Measurements from ENCODE around the gene SPATA45. TPM values are rescaled to one million over a fixed set of nuclear protein-coding genes. Genes with fewer than 3 reads are reported as not detected.
A peak's percentile ranks its signal among the peaks of the same experiment; 100 is the strongest.

The SPATA45 gene
- total and polyA plus RNA-seq, 2 of the 13 experiments (the other 11 are each of a cell fraction or from before 2014, with no cell fraction given) = 0.17 to 0.64 TPM

DNA sequence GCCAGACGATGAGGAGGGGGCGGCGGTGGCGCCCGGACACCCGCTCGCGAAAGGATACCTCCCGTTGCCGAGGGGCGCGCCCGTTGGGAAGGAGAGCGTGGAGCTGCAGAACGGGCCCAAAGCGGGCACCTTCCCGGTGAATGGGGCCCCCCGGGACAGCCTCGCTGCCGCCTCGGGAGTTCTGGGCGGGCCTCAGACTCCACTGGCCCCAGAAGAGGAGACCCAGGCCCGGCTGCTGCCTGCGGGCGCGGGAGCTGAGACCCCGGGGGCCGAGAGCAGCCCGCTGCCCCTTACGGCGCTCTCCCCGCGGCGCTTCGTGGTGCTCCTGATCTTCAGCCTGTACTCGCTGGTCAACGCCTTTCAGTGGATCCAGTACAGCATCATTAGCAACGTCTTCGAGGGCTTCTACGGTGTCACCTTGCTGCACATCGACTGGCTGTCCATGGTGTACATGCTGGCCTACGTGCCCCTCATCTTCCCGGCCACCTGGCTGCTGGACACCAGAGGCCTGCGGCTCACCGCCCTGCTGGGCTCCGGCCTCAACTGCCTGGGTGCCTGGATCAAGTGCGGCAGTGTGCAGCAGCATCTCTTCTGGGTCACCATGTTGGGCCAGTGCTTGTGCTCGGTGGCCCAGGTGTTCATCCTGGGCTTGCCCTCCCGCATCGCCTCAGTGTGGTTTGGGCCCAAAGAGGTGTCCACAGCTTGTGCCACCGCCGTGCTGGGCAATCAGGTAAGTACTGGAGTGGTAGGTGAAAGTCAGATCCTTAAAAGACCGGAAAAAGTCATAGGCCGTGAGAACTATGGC lies 11.2 kb upstream of the SPATA45 start (continued):
- TF ChIP-seq, protein P1, sequence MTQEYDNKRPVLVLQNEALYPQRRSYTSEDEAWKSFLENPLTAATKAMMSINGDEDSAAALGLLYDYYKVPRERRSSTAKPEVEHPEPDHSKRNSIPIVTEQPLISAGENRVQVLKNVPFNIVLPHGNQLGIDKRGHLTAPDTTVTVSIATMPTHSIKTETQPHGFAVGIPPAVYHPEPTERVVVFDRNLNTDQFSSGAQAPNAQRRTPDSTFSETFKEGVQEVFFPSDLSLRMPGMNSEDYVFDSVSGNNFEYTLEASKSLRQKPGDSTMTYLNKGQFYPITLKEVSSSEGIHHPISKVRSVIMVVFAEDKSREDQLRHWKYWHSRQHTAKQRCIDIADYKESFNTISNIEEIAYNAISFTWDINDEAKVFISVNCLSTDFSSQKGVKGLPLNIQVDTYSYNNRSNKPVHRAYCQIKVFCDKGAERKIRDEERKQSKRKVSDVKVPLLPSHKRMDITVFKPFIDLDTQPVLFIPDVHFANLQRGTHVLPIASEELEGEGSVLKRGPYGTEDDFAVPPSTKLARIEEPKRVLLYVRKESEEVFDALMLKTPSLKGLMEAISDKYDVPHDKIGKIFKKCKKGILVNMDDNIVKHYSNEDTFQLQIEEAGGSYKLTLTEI (CRISPR knock-in tag; conservative IDR thresholded peaks at IDR 0.05) = no peak
- TF ChIP-seq ZSCAN31 (CRISPR knock-in tag; IDR thresholded peaks at IDR 0.05; ENCODE audit: low read depth) (no peak; the same call in 1 of the 2 replicates), ZNF7 (CRISPR knock-in tag; IDR thresholded peaks at IDR 0.05) (no peak), ISL2 (CRISPR knock-in tag; IDR thresholded peaks at IDR 0.05) (no peak), NRL (CRISPR knock-in tag; IDR thresholded peaks at IDR 0.05; ENCODE audit: borderline replicate concordance) (no peak), NR2F2 (IDR thresholded peaks at IDR 0.05; ENCODE audit: borderline replicate concordance, low read depth) (no peak), REL (CRISPR knock-in tag; conservative IDR thresholded peaks at IDR 0.05) (no peak), NFRKB (IDR thresholded peaks at IDR 0.05) (no peak), PHF8 (CRISPR knock-in tag; IDR thresholded peaks at IDR 0.05) (peak; percentile 44; the same call in 1 of the 2 replicates), ZNF709 (CRISPR knock-in tag; IDR thresholded peaks at IDR 0.05) (peak; percentile 80; the same call in 1 of the 2 replicates), ZNF17 (CRISPR knock-in tag; IDR thresholded peaks at IDR 0.05) (no peak), CHCHD3 (CRISPR knock-in tag; IDR thresholded peaks at IDR 0.05) (no peak), SAFB2 (CRISPR knock-in tag; IDR thresholded peaks at IDR 0.05; ENCODE audit: borderline replicate concordance, low read depth) (no peak; the same call in 1 of the 2 replicates), WIZ (CRISPR knock-in tag; IDR thresholded peaks at IDR 0.05) (no peak), STAT5B (CRISPR knock-in tag; IDR thresholded peaks at IDR 0.05) (no peak), MAFG (CRISPR knock-in tag; IDR thresholded peaks at IDR 0.05) (no peak)
- TF ChIP-seq, protein P2, sequence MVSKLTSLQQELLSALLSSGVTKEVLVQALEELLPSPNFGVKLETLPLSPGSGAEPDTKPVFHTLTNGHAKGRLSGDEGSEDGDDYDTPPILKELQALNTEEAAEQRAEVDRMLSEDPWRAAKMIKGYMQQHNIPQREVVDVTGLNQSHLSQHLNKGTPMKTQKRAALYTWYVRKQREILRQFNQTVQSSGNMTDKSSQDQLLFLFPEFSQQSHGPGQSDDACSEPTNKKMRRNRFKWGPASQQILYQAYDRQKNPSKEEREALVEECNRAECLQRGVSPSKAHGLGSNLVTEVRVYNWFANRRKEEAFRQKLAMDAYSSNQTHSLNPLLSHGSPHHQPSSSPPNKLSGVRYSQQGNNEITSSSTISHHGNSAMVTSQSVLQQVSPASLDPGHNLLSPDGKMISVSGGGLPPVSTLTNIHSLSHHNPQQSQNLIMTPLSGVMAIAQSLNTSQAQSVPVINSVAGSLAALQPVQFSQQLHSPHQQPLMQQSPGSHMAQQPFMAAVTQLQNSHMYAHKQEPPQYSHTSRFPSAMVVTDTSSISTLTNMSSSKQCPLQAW (CRISPR knock-in tag; IDR thresholded peaks at IDR 0.05) = no peak; the same call in 1 of the 2 replicates
- TF ChIP-seq, protein P3, sequence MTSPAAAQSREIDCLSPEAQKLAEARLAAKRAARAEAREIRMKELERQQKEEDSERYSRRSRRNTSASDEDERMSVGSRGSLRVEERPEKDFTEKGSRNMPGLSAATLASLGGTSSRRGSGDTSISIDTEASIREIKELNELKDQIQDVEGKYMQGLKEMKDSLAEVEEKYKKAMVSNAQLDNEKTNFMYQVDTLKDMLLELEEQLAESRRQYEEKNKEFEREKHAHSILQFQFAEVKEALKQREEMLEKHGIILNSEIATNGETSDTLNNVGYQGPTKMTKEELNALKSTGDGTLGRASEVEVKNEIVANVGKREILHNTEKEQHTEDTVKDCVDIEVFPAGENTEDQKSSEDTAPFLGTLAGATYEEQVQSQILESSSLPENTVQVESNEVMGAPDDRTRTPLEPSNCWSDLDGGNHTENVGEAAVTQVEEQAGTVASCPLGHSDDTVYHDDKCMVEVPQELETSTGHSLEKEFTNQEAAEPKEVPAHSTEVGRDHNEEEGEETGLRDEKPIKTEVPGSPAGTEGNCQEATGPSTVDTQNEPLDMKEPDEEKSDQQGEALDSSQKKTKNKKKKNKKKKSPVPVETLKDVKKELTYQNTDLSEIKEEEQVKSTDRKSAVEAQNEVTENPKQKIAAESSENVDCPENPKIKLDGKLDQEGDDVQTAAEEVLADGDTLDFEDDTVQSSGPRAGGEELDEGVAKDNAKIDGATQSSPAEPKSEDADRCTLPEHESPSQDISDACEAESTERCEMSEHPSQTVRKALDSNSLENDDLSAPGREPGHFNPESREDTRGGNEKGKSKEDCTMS (CRISPR knock-in tag; conservative IDR thresholded peaks at IDR 0.05) = no peak
- TF ChIP-seq, protein P4, sequence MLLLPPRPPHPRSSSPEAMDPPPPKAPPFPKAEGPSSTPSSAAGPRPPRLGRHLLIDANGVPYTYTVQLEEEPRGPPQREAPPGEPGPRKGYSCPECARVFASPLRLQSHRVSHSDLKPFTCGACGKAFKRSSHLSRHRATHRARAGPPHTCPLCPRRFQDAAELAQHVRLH (CRISPR knock-in tag; IDR thresholded peaks at IDR 0.05; ENCODE audit: borderline replicate concordance, low read depth) = no peak
- TF ChIP-seq, protein P5, sequence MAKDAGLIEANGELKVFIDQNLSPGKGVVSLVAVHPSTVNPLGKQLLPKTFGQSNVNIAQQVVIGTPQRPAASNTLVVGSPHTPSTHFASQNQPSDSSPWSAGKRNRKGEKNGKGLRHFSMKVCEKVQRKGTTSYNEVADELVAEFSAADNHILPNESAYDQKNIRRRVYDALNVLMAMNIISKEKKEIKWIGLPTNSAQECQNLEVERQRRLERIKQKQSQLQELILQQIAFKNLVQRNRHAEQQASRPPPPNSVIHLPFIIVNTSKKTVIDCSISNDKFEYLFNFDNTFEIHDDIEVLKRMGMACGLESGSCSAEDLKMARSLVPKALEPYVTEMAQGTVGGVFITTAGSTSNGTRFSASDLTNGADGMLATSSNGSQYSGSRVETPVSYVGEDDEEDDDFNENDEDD (CRISPR knock-in tag; IDR thresholded peaks at IDR 0.05; ENCODE audit: borderline replicate concordance) = no peak
- TF ChIP-seq, protein P6, sequence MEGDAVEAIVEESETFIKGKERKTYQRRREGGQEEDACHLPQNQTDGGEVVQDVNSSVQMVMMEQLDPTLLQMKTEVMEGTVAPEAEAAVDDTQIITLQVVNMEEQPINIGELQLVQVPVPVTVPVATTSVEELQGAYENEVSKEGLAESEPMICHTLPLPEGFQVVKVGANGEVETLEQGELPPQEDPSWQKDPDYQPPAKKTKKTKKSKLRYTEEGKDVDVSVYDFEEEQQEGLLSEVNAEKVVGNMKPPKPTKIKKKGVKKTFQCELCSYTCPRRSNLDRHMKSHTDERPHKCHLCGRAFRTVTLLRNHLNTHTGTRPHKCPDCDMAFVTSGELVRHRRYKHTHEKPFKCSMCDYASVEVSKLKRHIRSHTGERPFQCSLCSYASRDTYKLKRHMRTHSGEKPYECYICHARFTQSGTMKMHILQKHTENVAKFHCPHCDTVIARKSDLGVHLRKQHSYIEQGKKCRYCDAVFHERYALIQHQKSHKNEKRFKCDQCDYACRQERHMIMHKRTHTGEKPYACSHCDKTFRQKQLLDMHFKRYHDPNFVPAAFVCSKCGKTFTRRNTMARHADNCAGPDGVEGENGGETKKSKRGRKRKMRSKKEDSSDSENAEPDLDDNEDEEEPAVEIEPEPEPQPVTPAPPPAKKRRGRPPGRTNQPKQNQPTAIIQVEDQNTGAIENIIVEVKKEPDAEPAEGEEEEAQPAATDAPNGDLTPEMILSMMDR (CRISPR knock-in tag; IDR thresholded peaks at IDR 0.05) = no peak

Data from HepG2 (cell line).